Measurements from ENCODE around the gene MB21D2.

Gene MB21D2

GRCh38 chr3:192831801-192832347, 85.8 kb downstream of the MB21D2 start:
- no peak for DNase-seq

DNA sequence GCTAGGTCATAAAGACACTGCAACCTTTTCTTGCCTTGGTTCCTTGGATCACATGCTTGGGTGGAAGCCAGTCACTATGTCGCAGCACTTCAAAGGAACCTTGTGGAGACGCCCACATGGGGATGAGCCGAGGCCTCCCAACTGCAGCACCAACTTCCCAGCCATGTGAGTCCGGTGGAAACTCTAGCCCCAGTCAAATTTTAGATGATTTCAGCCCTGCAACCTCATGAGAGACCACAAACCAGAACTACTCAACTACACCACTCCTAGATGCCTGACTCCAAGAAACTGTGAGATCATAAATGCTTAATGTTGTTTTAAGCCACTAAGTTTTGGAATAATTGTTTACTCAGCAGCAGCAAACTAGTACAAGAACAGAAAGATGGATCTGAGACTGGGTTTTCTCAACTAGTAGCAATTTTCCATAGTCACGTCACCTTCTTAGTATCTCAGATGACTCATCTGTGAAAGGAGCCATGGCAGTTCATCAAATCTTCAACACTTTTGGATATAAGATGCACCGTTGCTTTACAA, 86.5 kb downstream of the MB21D2 start:
- DNase-seq = no peak

GRCh38 chr3:192830291-192831110, 87.2 kb downstream of the MB21D2 start:
- DNase-seq = no peak

- DNase-seq = no peak
Observed at GRCh38 chr3:192827863-192828594, 89.6 kb downstream of the MB21D2 start.

GRCh38 chr3:192827208-192827607, 90.4 kb downstream of the MB21D2 start:
- DNase-seq = peak in 1 of 2 experiments; percentile 14

GRCh38 chr3:192826214-192827006, 91.2 kb downstream of the MB21D2 start:
- peak; percentile 35 to 61 for DNase-seq

GRCh38 chr3:192825657-192826200, 91.9 kb downstream of the MB21D2 start:
- DNase-seq = peak; percentile 99 to 100

- no peak for DNase-seq
Observed at GRCh38 chr3:192825216-192825615, 92.4 kb downstream of the MB21D2 start.

- DNase-seq = no peak
Observed at GRCh38 chr3:192824313-192824712, 93.3 kb downstream of the MB21D2 start.

DNA sequence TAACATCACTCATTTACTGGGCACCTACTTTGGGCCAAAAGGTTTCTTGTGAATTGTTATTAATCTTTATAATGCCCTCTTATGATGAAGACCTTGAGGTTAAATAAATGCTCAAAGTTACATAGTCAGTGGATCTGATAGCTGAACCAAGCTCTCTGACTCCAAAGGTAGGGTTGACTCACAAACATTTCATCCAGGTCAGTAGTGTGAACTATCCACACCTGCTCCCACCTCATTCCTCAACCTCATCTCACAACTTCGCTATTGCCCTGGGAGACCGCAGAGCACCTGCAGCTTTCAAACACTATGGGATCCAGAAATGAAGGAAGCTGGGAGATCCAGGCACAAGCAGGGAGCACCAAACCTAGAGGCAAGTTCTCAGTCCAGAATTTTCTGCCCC, 96.5 kb downstream of the MB21D2 start:
- no peak for DNase-seq

DNA sequence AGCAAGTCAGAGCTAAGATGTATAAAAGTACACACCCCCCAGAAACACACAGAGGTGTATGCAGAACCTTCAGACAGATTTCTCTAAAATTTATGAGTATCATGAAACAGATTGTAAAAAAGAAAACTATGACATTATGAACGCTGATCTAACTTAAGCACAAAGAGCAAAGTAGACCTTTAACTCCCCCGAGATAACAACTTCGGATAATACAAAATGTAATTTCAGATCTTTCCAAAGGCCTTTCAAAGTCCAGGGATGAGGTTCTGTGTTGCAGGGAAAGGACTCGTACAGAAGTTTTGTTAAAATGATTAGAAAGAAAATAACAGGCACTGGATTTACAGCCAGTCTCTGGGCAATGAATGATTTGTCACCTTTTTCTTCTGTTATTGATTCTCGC, 97.5 kb downstream of the MB21D2 start:
- no peak for DNase-seq

- no peak for DNase-seq
Observed at GRCh38 chr3:192819001-192819569, 98.6 kb downstream of the MB21D2 start.

- no peak for DNase-seq
Observed at GRCh38 chr3:192818126-192818525, 99.5 kb downstream of the MB21D2 start.

- no peak for DNase-seq
Observed at GRCh38 chr3:192817506-192817905, 100.2 kb downstream of the MB21D2 start.

DNA sequence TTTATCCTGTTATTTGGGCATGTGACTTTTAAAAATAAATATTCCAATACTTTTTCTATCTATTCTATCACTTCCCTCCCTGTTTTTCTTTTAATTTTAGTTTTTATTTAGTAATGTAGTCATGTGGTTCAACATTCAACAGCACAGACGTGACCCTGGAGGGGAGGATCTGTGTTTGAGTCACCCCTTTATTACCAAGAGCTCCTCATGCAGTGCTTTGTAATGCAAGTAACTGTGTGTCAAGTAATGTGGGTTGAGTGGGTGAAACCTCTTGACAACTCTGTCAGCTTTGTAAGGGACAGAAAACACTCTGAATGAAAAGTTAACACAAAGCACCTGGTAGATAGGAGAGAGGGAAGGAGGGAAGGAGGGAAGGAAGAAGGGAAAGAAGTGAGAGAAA, 100.6 kb downstream of the MB21D2 start:
- no peak for DNase-seq

- DNase-seq = peak; percentile 65 to 72
Observed at GRCh38 chr3:192816351-192816750, 101.3 kb downstream of the MB21D2 start.

GRCh38 chr3:192812743-192813383, 104.8 kb downstream of the MB21D2 start:
- peak; percentile 75 to 80 for DNase-seq

DNA sequence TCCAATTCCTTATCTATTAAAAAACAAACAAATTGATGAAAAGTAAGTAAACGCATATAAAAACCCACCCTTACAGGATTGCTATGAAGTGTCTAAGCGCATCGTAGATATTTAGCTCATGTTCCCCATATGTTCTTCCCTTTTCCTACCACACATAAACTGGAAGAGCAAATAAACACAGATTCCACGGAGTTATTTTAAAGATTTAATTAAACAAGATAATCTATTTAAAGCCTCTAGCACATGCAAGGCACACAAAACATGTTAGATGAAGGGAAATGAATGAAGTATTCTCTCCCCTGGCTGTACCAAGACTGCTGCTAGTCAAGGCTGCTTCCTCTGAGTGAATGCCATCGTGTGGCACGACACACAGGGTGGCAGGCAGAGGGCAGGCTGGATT, 111.9 kb downstream of the MB21D2 start:
- no peak for DNase-seq

DNA sequence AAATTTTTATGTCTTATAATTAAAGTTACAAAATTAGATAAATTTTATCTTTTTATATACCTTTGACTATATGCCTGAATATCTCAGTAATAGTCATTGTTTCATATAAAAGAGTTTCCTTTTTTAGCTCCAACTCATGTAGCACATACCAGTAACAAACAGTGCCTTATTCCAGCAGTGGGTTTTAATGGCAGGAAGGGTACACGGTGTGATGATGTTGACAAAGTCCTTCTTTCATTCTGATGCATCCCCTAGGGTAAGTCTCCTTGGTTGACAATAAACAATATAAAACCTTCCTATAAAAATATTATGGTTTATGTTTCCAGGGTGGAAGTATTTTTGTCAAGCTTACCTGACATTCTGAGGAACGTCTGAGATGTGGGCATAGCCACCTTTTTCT, 113.2 kb downstream of the MB21D2 start:
- no peak for DNase-seq

- peak; percentile 67 to 76 for DNase-seq
Observed at GRCh38 chr3:192802957-192803899, 114.4 kb downstream of the MB21D2 start.

Measured in NCI-H2081 (cell line).